ENCODE results near the gene SCG3.

Gene SCG3

GRCh38 chr15:51726302-51727073, 45.2 kb downstream of the SCG3 start:
- no peak for DNase-seq (ENCODE audit: extremely low read depth in 1 of 2, low read depth in 1 of 2)

DNA sequence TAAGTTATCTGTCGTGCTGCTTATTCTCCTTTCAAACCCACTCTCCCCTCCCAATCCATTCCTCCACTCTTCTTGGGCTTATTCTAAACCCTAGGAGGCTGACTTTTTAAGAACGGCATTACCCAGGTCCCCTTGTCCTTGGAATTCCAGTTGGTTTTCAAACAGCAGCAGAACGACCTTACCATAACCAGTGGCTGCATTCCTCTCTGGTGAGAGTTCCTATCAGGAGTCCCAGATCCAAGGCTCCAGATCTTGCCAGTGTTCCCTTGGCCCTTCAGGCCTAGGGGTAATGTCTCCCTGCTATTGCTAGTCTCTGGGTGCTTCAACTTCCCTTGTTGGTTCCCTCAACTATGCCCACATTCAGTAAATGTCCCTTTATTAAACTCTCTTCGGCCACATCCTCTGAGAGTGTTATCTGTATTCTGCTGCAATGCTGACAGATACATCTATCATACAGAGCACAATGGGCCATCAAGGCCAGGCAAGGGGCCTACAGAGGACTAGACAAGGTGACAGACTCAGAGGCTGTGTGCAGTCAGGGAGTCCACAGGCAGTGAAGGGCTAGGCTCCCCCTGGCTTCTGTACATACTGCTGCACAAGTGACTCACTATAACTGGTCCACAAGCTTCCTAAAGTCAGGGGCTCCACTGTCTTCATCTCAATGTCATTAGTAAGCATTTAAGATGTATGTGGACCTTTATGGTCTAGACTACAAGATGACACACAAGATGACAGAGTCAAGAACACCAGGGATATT, 46.0 kb downstream of the SCG3 start:
- DNase-seq (ENCODE audit: extremely low read depth in 1 of 2, low read depth in 1 of 2), result no peak

GRCh38 chr15:51731549-51732267, 50.4 kb downstream of the SCG3 start:
- DNase-seq (ENCODE audit: extremely low read depth in 1 of 2, low read depth in 1 of 2), result no peak

GRCh38 chr15:51732646-51733045, 51.3 kb downstream of the SCG3 start:
- DNase-seq (ENCODE audit: extremely low read depth in 1 of 2, low read depth in 1 of 2), result no peak

DNA sequence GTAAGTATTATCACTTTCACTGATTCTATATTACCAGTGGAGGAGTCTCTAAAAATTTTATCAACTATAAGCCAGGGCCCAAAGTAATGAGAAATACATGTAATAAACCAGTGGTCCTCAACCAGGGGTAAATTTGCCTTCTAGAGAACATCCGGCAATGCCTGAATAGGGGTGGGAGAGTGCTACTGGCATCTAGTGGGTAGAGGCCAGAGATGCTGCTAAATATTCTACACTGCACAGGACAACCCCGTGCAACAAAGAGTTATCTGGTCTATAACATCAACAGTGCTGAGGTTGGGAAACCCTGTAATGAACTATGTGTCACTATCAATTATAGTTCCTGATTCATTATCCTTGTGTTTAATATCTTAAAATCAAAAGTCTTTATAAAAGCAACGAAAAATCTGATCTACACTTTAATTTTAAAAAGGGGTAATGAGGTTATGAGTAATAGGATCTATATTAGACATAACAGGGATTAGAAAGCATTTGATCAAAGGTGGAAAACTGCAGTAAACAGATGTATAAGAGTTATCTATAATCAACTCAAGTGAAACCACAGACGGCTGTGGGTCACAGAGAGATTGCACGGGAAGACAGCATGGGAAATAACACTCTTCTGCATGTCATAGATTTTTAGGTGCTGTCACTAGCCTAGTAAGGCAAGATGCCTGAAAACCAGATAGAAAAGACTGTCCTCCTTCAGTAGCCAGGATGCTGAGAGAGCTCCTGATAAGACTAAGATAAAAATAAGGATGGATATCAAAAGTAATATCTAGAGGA, 54.1 kb downstream of the SCG3 start:
- no peak for DNase-seq (ENCODE audit: extremely low read depth in 1 of 2, low read depth in 1 of 2)

DNA sequence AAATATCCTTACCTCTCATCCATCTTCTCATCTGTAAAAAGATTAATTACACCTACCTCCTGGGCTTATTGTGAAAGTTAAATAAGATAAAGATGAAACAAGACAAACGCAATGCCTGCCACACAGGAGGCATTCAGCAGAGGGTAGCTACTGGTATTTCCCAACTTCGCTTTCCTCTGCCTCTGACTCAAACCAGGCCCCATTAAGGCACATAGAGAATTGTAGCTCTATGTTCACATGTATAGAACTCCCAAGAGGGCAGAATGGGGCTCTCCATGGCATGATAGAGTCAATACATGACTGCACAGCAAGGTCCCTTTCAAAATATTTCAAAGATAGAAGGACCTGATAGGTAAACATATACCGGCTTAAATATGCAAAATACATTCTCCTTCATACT, 54.8 kb downstream of the SCG3 start:
- DNase-seq (ENCODE audit: extremely low read depth in 1 of 2, low read depth in 1 of 2), result no peak

- peak in 1 of 2 donors; percentile 45 for DNase-seq (ENCODE audit: extremely low read depth in 1 of 2, low read depth in 1 of 2)
Measured at GRCh38 chr15:51736751-51737521, 55.6 kb downstream of the SCG3 start.

DNA sequence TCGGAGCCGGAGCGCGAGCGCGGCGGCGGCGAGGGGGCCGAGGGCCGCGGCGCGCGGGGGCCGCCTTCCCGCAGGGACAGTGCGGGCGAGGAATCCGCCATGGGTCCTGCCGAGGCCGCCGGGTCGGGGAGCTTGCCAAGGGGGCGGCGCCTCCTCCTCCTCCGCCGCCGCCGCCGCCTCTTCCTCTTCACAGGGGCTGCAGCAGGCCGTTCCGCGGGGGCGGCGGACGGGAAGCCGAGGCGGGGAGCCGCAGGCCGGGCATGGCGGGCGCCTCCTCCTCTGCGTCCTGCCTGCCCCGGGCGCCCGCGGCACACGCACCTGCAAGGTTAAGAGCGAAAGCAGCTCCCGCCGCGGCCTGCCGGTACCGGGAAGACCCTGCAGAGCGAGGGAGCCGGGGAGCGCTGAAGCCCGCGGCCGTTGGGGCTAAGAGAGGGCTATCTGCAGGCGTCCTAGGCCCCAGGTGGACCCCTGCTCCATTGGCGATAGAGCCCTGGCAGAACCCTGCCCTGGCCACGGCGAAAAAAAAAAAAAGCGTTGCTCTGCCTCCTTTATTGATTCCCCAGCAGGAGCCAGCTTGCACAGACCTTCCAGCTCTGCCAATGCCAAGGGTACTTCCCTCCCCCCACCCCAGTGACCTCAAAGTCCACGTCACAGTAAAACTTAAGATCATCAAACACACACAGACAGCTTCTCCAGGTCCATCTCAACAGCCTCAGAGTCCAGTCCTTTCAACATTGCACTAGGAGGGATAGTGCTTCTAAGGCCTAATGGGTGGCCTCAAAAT, 56.4 kb downstream of the SCG3 start, which contains the start of gene LYSMD2:
LYSMD2 (minus strand) TSS at position 134 of the 784 bp plus-strand sequence; CDS start at position 101, 33 bp downstream.
- DNase-seq (ENCODE audit: extremely low read depth in 1 of 2, low read depth in 1 of 2), result peak in 1 of 2 donors; percentile 49

DNA sequence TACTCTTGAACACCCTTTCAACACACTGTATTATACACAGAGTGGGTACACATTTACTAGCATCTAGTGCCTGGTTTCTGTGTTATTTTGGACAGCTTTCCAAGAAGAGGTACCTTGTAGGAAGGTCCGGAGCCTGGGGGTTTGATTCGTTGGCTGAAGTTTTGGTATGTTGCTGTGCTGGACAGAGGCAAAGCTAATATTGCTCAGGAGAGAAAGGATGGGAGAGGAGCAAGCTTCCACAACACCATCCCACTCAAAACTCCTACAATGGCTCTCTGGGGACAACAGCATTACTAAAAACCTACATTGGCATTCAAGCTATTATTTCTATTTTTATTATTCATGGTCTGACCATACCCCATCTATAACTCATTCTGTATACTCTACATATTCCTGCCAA, 57.2 kb downstream of the SCG3 start:
- no peak for DNase-seq (ENCODE audit: extremely low read depth in 1 of 2, low read depth in 1 of 2)

- DNase-seq (ENCODE audit: extremely low read depth in 1 of 2, low read depth in 1 of 2), result no peak
Measured at GRCh38 chr15:51739061-51739712, 57.9 kb downstream of the SCG3 start.

DNA sequence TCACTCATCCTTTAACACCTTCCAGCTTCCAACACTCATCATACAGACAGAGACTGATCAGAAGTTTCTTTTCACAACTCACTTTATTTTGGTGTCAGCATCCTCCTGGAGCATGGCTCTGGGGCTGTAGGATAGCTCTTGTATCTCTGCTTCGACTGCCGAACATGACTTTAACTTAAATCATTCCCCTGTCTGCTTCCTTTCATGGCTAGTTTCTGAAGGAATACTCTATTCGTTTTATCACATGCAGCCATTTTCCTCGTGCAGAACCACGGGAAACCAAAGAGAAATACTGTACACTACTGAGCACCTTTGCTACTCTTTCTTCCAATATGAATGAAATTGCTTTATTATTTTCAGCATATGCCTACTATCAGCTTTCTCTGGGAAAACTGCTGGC, 68.0 kb downstream of the SCG3 start:
- no peak for DNase-seq (ENCODE audit: extremely low read depth in 1 of 2, low read depth in 1 of 2)

DNA sequence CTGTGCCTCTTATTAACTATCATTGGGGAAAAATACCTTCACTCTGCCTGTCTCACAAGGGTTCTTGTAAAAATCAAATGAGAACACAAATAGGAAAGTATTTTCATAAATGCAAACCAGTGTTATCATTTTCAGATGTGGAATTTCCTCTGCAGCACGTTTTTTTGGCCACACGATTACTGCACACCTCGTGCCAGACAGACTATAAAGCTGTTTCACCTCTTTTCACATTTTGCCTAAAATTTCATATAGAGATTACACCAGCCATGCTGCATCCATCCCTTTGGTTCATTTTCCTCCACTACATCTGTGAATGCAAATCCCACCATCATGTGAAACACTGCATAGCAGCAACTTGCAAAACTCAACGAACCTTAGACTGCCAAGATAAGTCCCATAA, 68.9 kb downstream of the SCG3 start:
- no peak for DNase-seq (ENCODE audit: extremely low read depth in 1 of 2, low read depth in 1 of 2)

DNA sequence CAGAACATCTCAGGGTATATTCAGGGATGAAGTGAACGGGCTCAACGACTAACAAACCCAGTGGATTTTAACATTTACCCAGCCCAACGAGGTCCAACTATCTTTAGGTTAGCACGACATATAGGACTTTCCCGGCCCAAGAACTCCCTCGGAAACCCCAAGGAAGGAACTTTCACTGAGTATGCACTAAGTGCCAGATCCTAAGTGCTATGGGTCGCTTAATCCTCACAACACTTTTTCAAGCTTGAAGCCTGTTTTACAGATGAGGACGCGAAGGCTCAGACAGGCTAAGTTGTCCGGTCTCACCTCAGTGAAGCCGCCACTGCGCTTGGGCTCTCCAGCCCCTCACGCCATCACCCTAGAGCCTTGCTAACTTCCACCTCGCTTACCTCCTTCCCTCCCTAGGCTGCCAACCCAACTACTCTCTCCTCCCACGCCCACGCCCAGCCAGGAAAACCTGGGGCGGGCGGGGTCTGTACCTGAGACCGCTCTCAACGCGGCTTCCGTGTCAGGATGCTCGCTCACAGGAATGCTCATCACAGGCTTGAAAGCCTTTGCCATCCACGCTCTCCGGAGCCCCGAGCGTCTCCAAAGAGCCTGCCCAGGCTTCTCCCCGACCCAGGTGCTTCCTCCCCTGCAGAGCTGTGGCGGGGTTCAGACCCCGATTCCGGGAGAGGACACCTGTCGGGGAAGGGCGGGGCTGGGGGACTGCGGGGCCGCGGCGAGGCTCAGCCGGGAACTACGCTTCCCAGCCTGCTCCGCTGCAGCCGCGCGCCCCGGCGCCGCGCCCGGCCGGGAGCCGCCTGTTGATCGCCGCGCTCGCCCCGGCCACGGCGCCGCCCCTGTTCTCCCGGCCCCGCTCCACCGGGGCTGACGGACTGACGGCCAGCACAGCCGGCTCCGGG, 69.7 kb downstream of the SCG3 start, which contains the start of gene TMOD2:
TMOD2 (plus strand) TSS at position 806 of the 905 bp plus-strand sequence. CDS start 14,845 bp downstream, outside the sequence.
- no peak for DNase-seq (ENCODE audit: extremely low read depth in 1 of 2, low read depth in 1 of 2)

DNA sequence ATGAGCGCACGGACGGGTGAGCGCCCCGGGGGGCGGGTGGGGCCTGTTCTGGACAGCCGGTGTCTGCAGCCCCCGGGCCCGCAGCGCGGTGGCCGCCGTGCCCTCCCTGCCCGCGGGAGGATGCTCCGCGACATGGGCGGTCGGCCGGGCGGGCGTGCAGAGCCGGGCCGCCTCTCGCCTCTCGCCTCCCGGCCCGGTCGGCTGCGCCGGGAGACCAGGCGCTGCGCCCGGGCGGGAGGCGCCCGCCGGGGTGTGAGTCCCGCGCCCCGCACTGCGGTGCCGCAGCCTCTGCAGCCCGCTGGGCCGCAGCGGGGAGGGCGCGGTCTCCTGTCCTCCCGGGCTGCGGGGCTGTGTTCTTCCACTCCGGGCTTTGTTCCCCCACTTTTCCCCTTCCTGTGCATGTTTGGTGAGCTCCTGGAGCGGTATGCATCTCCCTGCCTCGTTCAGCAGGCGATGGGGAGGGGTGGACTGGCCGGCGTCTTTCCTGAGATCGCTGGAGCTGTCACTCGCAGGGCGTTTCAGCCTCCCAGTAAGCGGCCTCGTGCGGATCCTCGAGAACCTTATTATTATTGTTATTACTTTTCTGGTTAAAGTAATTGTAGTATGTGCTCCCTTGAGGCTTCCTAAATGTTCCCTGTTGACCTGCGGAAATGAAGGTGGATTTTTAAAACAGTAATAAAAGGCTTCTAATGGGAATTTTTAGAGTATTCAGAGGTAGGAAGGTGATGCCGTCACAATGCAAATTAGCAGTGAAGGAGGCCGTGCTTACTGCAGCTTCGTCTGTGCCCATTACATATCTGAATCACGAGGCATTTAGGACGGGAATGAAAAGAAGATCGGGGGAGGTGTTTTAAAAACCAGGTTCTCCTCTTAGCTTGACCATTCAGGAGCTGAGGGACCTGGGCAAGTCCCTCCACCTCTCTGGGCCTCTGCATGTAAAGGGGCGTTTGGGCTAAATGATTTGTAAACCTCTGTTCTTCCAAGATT, 70.7 kb downstream of the SCG3 start:
- DNase-seq (ENCODE audit: extremely low read depth in 1 of 2, low read depth in 1 of 2), result no peak

DNA sequence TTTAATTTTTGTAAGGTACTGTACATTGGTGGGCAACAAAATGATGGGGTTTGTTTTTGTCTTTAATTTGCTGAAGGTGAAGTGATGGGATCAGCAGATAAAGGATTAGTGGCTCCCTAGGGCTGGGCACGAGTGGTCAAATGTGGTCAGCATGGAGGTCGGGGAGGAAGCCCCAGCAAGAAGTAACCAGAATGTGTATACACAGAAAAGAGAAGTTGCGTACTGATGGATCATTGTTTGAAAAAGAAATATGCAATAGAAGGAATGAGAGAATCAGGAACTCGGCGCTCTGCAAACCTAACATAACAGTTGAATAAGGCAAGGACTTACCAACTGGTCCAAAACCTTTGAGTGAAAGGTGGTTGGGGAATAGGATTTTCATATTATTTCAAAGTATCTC, 71.6 kb downstream of the SCG3 start:
- DNase-seq (ENCODE audit: extremely low read depth in 1 of 2, low read depth in 1 of 2), result no peak

- no peak for DNase-seq (ENCODE audit: extremely low read depth in 1 of 2, low read depth in 1 of 2)
Measured at GRCh38 chr15:51754267-51754666, 73.0 kb downstream of the SCG3 start.

Data from stimulated activated CD8-positive, alpha-beta memory T cell treated with anti-CD3 and anti-CD28 coated beads, Interleukin-7, amount 100 ng/mL, for 48 hours (primary cell).